GM18858 (cell line): ENCODE results near the gene CELF2.

Experiments
- ATAC-seq: cut with Tn5 transposase; IDR thresholded peaks from one replicate; pipeline ENCODE4 v1.9.1; 2021; ENCODE audit not compliant: unreplicated experiment

CELF2 gene

GRCh38 chr10:11242443-11243387 is 225.0 kb downstream of the CELF2 start:
- ATAC-seq, result peak; percentile 43

GRCh38 chr10:11243425-11244222 is 226.0 kb downstream of the CELF2 start:
- ATAC-seq, result no peak

- no peak for ATAC-seq
Observed at GRCh38 chr10:11245095-11245479, 227.4 kb downstream of the CELF2 start.

GRCh38 chr10:11245510-11245909 is 227.8 kb downstream of the CELF2 start:
- ATAC-seq, result peak; percentile 46

GRCh38 chr10:11245981-11246590 is 228.4 kb downstream of the CELF2 start:
- ATAC-seq, result no peak

GRCh38 chr10:11246752-11247467 is 229.2 kb downstream of the CELF2 start:
- ATAC-seq, result no peak

- ATAC-seq, result no peak
Observed at GRCh38 chr10:11249152-11249807, 231.6 kb downstream of the CELF2 start.

GRCh38 chr10:11249808-11250195 is 232.1 kb downstream of the CELF2 start:
- ATAC-seq, result no peak

- ATAC-seq, result no peak
Observed at GRCh38 chr10:11250304-11250703, 232.6 kb downstream of the CELF2 start.

- no peak for ATAC-seq
Observed at GRCh38 chr10:11252887-11253286, 235.2 kb downstream of the CELF2 start.

GRCh38 chr10:11253385-11254002 is 235.8 kb downstream of the CELF2 start:
- no peak for ATAC-seq

GRCh38 chr10:11255156-11255555 is 237.5 kb downstream of the CELF2 start:
- no peak for ATAC-seq

- ATAC-seq, result no peak
Observed at GRCh38 chr10:11255796-11256444, 238.2 kb downstream of the CELF2 start.

GRCh38 chr10:11256896-11257295 is 239.2 kb downstream of the CELF2 start:
- no peak for ATAC-seq

GRCh38 chr10:11257440-11258090 is 239.9 kb downstream of the CELF2 start:
- no peak for ATAC-seq

GRCh38 chr10:11260170-11260569 is 242.5 kb downstream of the CELF2 start:
- no peak for ATAC-seq

GRCh38 chr10:11261143-11261542 is 243.5 kb downstream of the CELF2 start:
- ATAC-seq, result no peak

GRCh38 chr10:11261687-11262493 is 244.2 kb downstream of the CELF2 start:
- ATAC-seq, result no peak
